HG02884 (cell line): ENCODE measurements around the gene TKTL1.
"Not testable (repeated sequence)": the region's sequence is repeated elsewhere in the genome, so short reads cannot be mapped to it uniquely, and the experiment has no call there.

Source experiments
- ATAC-seq: cut with Tn5 transposase; IDR thresholded peaks from one replicate; pipeline ENCODE4 v1.9.1; 2021; ENCODE audit warnings: mild to moderate bottlenecking, moderate library complexity; ENCODE audit not compliant: unreplicated experiment

The TKTL1 gene

GRCh38 chrX:154341399-154342298 is 46.1 kb downstream of the TKTL1 start:
- ATAC-seq, result peak; percentile 76

GRCh38 chrX:154343063-154343462 is 47.5 kb downstream of the TKTL1 start:
- ATAC-seq, result not testable (repeated sequence)

GRCh38 chrX:154343620-154344019 is 48.0 kb downstream of the TKTL1 start:
- ATAC-seq, result not testable (repeated sequence)

- ATAC-seq, result no peak
These were observed 52.5 kb downstream of the TKTL1 start for GRCh38 chrX:154348114-154348531.

GRCh38 chrX:154348646-154349358 is 53.2 kb downstream of the TKTL1 start:
- ATAC-seq, result no peak

GRCh38 chrX:154349359-154349935 is 53.9 kb downstream of the TKTL1 start:
- ATAC-seq, result no peak

GRCh38 chrX:154349979-154350378 is 54.4 kb downstream of the TKTL1 start:
- no peak for ATAC-seq

GRCh38 chrX:154350429-154351182 is 55.0 kb downstream of the TKTL1 start:
- ATAC-seq, result no peak

- ATAC-seq, result no peak
These were observed 55.8 kb downstream of the TKTL1 start for GRCh38 chrX:154351183-154352011.

- no peak for ATAC-seq
These were observed 56.4 kb downstream of the TKTL1 start for GRCh38 chrX:154352012-154352401.

- no peak for ATAC-seq
These were observed 56.9 kb downstream of the TKTL1 start for GRCh38 chrX:154352466-154352865.

GRCh38 chrX:154353172-154353843 is 57.7 kb downstream of the TKTL1 start:
- no peak for ATAC-seq

GRCh38 chrX:154354013-154354412 is 58.4 kb downstream of the TKTL1 start:
- no peak for ATAC-seq

GRCh38 chrX:154354516-154354915 is 58.9 kb downstream of the TKTL1 start:
- no peak for ATAC-seq

- ATAC-seq, result no peak
These were observed 59.6 kb downstream of the TKTL1 start for GRCh38 chrX:154355094-154355775.

GRCh38 chrX:154355776-154356140 is 60.2 kb downstream of the TKTL1 start:
- no peak for ATAC-seq

GRCh38 chrX:154356596-154356995 is 61.0 kb downstream of the TKTL1 start:
- ATAC-seq, result no peak

- no peak for ATAC-seq
These were observed 61.6 kb downstream of the TKTL1 start for GRCh38 chrX:154357205-154357604.

- no peak for ATAC-seq
These were observed 62.4 kb downstream of the TKTL1 start for GRCh38 chrX:154358011-154358410.
